ENCODE results near the gene TRAF7. TPM values are rescaled to one million over a fixed set of nuclear protein-coding genes. Genes with fewer than 3 reads are reported as not detected.

Gene TRAF7
- total RNA-seq, 1 experiment from 2014 or later, result 118 TPM

DNA sequence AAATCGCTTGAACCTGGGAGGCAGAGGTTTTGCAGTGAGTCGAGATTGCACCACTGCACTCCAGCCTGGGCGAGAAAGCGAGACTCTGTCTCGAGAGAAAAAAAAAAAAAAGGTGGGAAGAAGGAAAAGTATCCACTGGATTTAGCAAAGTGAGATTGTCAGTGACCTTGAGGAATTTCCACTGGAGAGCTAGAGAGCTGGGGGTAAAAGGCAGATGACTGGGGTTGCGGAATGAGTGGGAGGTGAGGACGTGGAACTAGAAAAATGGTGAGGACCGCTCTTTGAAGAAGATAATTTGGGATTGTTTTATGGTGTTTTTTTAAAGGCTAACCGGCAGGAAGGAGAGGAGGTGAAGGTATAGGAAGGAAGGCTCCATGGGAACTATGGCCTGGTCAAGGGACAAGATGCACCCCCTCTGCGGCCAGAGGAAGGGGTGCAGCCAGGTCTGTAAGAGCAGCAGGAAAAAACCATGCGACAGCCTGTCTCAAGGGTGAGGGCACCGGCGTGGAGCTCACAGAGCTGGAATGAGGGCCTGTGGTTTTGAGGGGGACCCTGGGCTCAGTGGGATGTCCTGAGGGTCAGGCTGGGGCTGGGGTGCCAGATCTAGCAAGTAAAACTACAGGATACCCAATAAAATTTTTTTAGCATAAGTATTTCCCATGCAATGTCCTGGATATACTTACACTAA is 49.0 kb downstream of the TRAF7 start:
- intact Hi-C loops (cut with micrococcal nuclease; ENCODE audit: unreplicated experiment), result no loop called here
- H3K27me3 Mint-ChIP-seq (ENCODE audit: unreplicated experiment), result peaks cover 29% of the 10 kb centered on the region
- peak overlapping the region; percentile 80 for H3K4me3 Mint-ChIP-seq (ENCODE audit: low read depth, unreplicated experiment)
- no peaks in the 10 kb centered on the region for H3K9me3 Mint-ChIP-seq (ENCODE audit: low read depth, unreplicated experiment)
- no TSS peak for BruUV-seq (replicated peaks)
- TF ChIP-seq, protein P1, sequence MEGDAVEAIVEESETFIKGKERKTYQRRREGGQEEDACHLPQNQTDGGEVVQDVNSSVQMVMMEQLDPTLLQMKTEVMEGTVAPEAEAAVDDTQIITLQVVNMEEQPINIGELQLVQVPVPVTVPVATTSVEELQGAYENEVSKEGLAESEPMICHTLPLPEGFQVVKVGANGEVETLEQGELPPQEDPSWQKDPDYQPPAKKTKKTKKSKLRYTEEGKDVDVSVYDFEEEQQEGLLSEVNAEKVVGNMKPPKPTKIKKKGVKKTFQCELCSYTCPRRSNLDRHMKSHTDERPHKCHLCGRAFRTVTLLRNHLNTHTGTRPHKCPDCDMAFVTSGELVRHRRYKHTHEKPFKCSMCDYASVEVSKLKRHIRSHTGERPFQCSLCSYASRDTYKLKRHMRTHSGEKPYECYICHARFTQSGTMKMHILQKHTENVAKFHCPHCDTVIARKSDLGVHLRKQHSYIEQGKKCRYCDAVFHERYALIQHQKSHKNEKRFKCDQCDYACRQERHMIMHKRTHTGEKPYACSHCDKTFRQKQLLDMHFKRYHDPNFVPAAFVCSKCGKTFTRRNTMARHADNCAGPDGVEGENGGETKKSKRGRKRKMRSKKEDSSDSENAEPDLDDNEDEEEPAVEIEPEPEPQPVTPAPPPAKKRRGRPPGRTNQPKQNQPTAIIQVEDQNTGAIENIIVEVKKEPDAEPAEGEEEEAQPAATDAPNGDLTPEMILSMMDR (IDR thresholded peaks at IDR 0.05; ENCODE audit: unreplicated experiment), result no peak
- peaks cover 50% of the 10 kb centered on the region for H3K36me3 Mint-ChIP-seq (ENCODE audit: insufficient read depth, unreplicated experiment)
- H3K4me1 Mint-ChIP-seq (ENCODE audit: low read depth, unreplicated experiment), result peaks cover 28% of the 10 kb centered on the region
- peak overlapping the region; percentile 19 for H3K27ac Mint-ChIP-seq (ENCODE audit: unreplicated experiment)
- CTCF ChIA-PET, result interaction anchor here (1.8 kb wide), 1 partner anchor 10 kb away, joined by 6 read pairs; no protein-coding TSS in a partner anchor
- DNase-seq, result no peak

GRCh38 chr16:2205104-2205966 is 49.8 kb downstream of the TRAF7 start, which contains the start of gene MLST8:
Gene MLST8 (plus strand): TSS chr16:2205454. CDS start chr16:2206086, 632 bp downstream.
- Mint-ChIP-seq H3K4me3 (ENCODE audit: low read depth, unreplicated experiment) (peak within 1 kb of the TSS; percentile 80), H3K4me1 (ENCODE audit: low read depth, unreplicated experiment) (peaks cover 28% of the 10 kb centered on the region), H3K27ac (ENCODE audit: unreplicated experiment) (peak within 1 kb of the TSS; percentile 53), H3K27me3 (ENCODE audit: unreplicated experiment) (peaks cover 21% of the 10 kb centered on the region), H3K36me3 (ENCODE audit: insufficient read depth, unreplicated experiment) (peaks cover 57% of the 10 kb centered on the region), H3K9me3 (ENCODE audit: low read depth, unreplicated experiment) (no peaks in the 10 kb centered on the region)
- intact Hi-C loops (cut with micrococcal nuclease; ENCODE audit: unreplicated experiment), result no loop called here
- BruUV-seq (replicated peaks), result no TSS peak
- TF ChIP-seq, protein P1 (IDR thresholded peaks at IDR 0.05; ENCODE audit: unreplicated experiment), result peak; percentile 38
- CTCF ChIA-PET, result interaction anchor here (0.5 to 0.8 kb wide), 2 partner anchors 164 to 326 kb away, joined by 3 to 4 read pairs; partner anchors contain the start of gene CEMP1
- peak; percentile 90 for DNase-seq

- CTCF ChIA-PET, result interaction anchor here (0.5 to 0.8 kb wide), 3 partner anchors 16 to 325 kb away, joined by 3 to 5 read pairs (median 4); partner anchors contain the start of gene CEMP1
- Mint-ChIP-seq H3K4me3 (ENCODE audit: low read depth, unreplicated experiment) (peak overlapping the region; percentile 80), H3K4me1 (ENCODE audit: low read depth, unreplicated experiment) (peaks cover 28% of the 10 kb centered on the region), H3K27me3 (ENCODE audit: unreplicated experiment) (peaks cover 15% of the 10 kb centered on the region), H3K9me3 (ENCODE audit: low read depth, unreplicated experiment) (no peaks in the 10 kb centered on the region), H3K36me3 (ENCODE audit: insufficient read depth, unreplicated experiment) (peaks cover 63% of the 10 kb centered on the region), H3K27ac (ENCODE audit: unreplicated experiment) (peak overlapping the region; percentile 53)
- TF ChIP-seq, protein P1 (IDR thresholded peaks at IDR 0.05; ENCODE audit: unreplicated experiment), result peak; percentile 2
- no TSS peak for BruUV-seq (replicated peaks)
- DNase-seq, result peak; percentile 23
- intact Hi-C loops (cut with micrococcal nuclease; ENCODE audit: unreplicated experiment), result no loop called here
Measured at GRCh38 chr16:2205967-2206313, 50.4 kb downstream of the TRAF7 start.

DNA sequence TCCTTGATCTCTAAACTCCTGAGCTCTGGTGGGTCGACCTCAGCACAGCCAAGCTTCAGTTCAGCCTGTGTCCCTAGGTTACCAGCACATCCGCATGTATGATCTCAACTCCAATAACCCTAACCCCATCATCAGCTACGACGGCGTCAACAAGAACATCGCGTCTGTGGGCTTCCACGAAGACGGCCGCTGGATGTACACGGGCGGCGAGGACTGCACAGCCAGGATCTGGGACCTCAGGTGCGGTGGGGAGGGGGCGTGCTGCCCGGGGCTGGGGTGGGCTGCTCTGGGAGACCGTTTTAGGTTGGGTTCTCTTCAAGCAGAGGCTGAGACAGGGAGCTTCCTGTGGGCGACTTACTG is 50.8 kb downstream of the TRAF7 start:
- intact Hi-C loops (cut with micrococcal nuclease; ENCODE audit: unreplicated experiment), result no loop called here
- TF ChIP-seq, protein P1 (IDR thresholded peaks at IDR 0.05; ENCODE audit: unreplicated experiment), result no peak
- H3K36me3 Mint-ChIP-seq (ENCODE audit: insufficient read depth, unreplicated experiment), result peaks cover 68% of the 10 kb centered on the region
- H3K27ac Mint-ChIP-seq (ENCODE audit: unreplicated experiment), result peak overlapping the region; percentile 53
- H3K9me3 Mint-ChIP-seq (ENCODE audit: low read depth, unreplicated experiment), result no peaks in the 10 kb centered on the region
- DNase-seq, result no peak
- H3K4me1 Mint-ChIP-seq (ENCODE audit: low read depth, unreplicated experiment), result peaks cover 28% of the 10 kb centered on the region
- H3K27me3 Mint-ChIP-seq (ENCODE audit: unreplicated experiment), result peaks cover 14% of the 10 kb centered on the region
- TSS peak; percentile 44 for BruUV-seq (replicated peaks)
- CTCF ChIA-PET, result interaction anchor here (0.5 kb wide), 1 partner anchor 16 kb away, joined by 5 read pairs; no protein-coding TSS in a partner anchor
- peak overlapping the region; percentile 80 for H3K4me3 Mint-ChIP-seq (ENCODE audit: low read depth, unreplicated experiment)

Data from Calu3 (cell line).